OCI-LY3 (cell line): ENCODE measurements around the gene POLN.

Experiments used
- CTCF ChIP-seq: fragments of 200-600, 300-600 bp; sonication (generic); IDR thresholded peaks from 2 replicates; pipeline ENCODE4 v1.5.1; 2014; ENCODE audit warnings: antibody characterized with exemption, low read length, low read depth
- EZH2phosphoT487 ChIP-seq: fragments of 200-600 bp; shearing (Covaris generic); IDR thresholded peaks from 2 replicates; pipeline ENCODE4 v1.6.1; 2018; ENCODE audit warnings: antibody characterized with exemption, mixed run types, low read depth

DNA sequence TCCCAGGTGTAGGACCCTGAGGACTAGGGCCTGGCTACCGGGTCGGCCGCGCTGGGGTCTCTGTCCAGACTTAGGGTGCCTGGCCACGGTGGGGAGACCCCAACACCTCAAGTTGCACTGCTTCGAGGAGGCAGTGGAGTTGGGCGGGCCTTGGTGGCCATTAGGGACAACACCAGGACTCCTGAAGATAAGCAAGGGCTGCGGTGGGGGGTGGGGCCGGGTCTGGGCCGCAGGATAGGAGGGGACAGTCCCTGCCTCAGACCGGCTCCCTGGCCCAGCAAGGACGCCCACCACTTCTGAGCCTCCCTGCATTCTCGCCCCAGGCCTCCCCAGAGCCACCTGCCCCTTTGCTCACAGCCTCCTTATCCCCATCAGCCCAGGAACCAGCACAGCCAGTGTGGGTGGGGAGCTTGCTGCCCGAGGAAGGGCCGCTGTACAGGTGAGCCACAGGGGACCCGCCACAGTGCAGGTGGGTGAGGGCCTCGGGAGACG is 25.4 kb upstream of the POLN start:
- TF ChIP-seq CTCF: no peak
- no peak for TF ChIP-seq EZH2phosphoT487
